SH-SY5Y (cell line): ENCODE results near the gene PGA3.
"Not testable (repeated sequence)": the region's sequence is repeated elsewhere in the genome, so short reads cannot be mapped to it uniquely, and the experiment has no call there.

ENCODE experiments used
- GATA2 ChIP-seq: IDR thresholded peaks from 2 replicates; pipeline ENCODE4 v1.6.1; 2011; ENCODE audit warnings: mild to moderate bottlenecking, low read depth, low read length
- GATA3 ChIP-seq: IDR thresholded peaks from 2 replicates; pipeline ENCODE4 v1.6.1; 2011; ENCODE audit warnings: low read depth, mild to moderate bottlenecking, low read length, moderate library complexity

The PGA3 gene

GRCh38 chr11:61202950-61203746, at the start of gene PGA3:
Gene PGA3 (plus strand): TSS chr11:61203515. CDS start chr11:61203565, 50 bp downstream.
- TF ChIP-seq GATA2, GATA3: not testable (repeated sequence)

- TF ChIP-seq GATA3: no peak
- no peak for TF ChIP-seq GATA2
These were observed 49.7 kb upstream of the PGA3 start for GRCh38 chr11:61153593-61154095.

DNA sequence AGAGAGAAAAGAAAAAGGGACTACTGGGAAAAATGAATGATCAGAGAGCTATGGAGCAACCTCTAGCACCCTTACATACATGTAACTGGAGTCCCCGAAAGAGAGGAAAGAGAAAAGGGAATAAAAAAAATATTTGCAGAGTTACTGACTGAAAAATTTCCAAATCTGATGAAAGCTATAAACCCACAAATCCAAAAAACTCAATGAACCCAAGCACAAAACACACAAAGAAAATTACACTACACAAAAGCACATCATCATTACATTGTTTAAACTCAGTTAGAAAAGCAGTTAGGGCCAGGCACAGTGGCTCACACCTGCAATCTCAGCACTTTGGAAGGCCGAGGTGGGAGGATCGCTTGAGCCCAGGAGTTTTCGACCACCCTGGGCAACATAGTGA, 48.8 kb upstream of the PGA3 start:
- no peak for TF ChIP-seq GATA3
- no peak for TF ChIP-seq GATA2

DNA sequence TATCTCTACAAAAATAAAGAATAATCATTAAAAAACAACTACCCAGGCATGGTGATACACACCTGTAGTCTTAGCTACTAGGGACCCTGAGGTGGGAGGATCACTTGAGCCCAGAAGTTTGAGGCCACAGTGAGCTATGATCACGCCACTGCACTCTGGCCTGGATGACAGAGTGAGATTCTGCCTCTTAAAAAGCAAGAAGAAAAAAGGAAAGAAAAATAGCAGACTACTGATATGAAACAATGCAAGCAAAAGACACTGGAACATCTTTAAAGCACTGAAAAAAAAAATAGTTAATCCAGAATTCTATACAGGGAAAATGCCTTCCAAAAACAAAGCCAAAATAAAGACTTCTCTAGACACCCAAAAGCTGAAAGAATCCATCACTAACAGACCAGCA, 48.0 kb upstream of the PGA3 start:
- TF ChIP-seq GATA2: no peak
- TF ChIP-seq GATA3: no peak

DNA sequence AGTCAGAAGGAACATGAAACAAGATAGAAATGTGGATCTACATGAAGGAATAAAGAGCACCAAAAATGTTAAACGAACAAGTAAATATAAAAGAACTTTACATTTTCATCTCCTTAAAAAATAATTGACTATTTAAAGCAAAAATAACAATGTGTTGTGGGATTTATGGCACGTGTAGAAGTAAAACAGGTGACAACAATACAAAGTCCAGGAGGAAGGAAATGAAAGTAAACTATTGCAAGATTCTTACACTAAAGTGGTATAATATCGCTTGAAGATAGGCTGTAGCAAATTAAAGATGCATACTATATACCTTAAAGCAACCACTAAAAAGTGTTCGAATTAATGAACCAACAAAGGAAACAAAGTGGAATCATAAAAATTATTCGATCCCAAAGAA, 47.6 kb upstream of the PGA3 start:
- TF ChIP-seq GATA2: no peak
- TF ChIP-seq GATA3: no peak

DNA sequence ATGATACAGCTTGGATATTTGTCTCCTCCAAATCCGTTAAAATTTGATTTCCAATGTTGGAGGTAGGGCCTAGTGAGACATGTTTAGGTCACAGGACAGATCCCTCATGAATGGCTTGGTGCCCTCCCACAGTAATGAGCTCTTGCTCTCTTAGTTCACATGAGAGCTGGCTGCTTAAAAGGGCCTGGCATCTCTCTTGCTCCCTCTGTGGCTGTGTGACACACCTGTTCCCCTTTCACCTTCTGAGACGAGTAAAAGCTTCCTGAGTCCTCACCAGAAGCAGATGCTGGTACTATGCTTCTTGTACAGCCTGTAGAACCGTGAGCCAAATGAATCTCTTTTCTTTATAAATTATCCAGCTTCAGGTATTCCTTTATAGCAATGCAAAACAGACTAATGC, 45.6 kb upstream of the PGA3 start:
- TF ChIP-seq GATA3: no peak
- TF ChIP-seq GATA2: no peak

DNA sequence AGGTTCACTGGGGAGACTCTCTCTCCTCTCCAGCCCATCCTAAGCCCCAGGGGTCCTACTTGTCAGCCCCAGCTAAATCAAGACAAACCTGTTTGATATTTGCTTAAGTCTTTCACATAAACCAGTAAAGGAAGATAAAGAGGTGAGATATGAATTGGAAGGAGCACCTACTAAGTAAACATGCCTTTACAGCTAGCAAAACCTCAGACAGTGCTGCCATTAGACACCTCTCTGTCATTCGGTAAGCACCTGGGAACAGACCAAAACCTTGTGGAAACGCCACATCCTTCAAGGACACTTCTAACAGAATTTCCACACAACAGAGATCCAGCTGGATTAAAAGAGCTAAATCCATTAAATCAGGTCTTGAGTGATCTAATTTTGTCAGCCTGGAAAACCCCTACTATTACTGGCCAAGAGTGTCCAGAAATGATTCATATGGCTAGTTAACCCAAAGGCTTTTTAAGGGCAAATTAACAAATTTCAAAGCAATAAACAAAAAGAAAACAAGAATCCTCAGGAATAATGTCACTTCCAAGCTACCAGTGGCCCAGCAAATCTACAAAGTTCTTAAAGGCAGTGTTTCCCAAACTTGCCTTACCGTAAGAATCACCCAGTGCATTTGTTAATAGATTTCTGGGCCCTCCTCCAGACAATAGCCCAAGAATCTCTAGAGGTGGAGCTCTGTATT, 44.5 kb upstream of the PGA3 start:
- TF ChIP-seq GATA3: no peak
- TF ChIP-seq GATA2: no peak

DNA sequence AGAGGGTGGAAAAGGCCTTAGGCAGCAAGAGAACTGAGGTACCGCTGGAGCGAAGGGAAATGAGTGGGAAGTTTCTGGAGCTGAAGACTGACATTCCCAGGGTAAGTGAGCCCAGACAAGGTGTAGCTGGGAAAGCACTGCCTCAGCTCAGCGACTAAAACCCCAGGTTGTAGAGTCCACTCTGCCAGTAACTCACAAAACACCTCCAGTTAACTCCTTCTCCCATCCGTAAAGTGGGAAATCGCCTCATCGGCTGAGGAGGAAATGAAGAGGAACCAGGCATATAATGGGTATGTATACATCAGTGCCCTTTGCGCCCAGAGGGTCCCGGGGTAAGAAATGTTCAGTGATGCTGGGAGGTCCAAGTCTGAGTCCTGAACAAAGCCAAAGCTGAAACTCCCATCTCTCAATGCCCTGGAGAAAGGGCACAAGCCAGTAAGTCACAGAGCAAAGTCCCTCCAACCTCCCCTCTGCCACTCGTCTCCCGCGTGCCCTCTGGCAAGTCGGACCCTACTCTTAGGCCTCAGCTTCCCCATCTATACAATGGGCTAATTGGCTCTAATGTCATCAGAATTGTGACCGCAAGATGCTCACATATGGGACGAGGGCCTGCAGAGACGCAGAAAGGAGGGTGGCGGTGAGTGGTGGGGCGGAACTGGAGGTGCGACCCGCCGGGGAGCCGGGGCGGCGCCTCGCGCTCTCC, 42.7 kb upstream of the PGA3 start:
- TF ChIP-seq GATA2: no peak
- TF ChIP-seq GATA3: no peak

DNA sequence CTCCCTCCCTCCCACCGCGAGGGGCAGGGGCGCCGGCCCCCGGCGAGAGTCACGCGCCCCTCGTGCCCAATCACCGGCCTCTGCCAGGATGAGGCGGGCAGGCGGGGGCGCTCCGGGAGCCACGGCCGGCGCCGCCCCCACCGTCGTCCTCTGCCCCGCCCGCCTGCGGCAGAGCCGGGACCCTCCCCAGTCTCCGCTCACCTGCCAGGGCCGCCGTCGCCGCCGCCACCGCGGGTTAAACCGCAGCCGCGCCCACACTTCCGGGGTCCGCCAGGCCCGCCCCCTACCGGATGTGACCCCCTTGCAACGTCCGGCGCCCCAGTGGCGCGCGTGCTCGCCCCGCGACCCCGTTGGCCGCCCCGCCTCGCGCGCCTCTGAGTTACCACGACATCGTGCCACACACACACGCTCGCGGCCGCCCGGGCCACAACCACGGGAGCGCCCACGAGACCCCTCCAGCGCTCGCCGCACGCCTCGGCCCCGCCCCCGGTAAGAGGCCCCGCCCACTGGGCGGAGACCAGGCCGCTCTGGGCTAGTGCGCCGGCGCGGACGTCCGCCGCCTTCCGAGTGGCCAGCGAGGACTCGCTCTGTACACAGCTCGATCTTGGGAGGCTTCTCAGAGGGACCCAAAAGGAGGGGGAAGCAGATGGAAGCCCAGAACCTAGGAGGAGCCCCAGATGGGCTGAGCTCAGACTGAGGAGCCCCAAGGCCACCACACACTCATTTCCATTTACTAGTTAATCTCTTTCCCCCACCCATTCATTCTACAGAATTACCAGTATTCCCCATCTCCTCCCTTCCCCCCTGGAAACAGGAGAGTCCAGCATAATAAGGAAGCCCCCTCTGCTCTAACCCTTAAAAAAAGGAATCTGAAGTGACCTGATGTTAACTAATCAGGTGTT, 41.9 kb upstream of the PGA3 start, which contains the start of gene VPS37C:
TSS of gene VPS37C (minus strand) at position 237 of the 902 bp plus-strand sequence. CDS start 22,597 bp downstream, outside the sequence.
- TF ChIP-seq GATA2 (no peak), GATA3 (no peak)

DNA sequence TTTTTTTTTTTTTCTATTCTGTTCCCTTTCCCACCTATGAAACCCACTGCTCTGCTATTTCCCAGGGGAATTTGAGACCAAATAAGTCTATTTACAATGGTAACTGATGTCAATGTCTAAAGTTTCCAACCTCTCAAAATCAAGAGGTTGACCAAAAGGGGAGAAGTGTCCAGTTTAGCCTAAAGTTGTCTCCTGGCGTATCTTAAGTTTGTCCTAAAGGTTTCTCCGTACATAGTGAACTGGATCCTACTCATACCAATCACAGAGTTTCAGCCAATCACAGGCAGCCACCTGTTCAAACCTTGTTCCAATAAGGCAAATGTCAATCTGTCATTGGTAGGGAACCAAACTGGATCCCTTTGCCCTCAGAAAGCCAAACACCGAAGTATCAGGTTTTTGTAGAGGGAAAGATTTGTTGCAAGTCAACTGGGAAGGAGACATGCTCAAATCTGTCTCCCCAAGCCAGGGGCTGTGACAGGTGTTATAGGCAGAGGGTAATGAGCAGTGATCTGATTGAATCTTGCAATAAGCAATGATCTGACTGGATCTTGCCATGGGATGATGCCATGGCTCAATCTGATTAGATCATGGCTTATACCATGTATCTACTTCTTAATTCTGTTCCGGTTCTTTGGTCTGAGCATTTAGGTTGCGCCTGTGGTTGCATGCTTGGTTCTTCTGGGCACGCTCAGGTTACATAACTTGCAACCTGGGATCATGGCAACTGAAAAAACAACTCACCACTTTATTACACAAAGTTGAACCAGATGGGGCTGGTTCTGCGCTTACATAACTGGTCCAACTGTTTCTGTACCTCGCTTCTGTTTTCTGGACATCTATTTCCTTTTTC, 41.0 kb upstream of the PGA3 start:
- TF ChIP-seq GATA2 (no peak), GATA3 (no peak)

DNA sequence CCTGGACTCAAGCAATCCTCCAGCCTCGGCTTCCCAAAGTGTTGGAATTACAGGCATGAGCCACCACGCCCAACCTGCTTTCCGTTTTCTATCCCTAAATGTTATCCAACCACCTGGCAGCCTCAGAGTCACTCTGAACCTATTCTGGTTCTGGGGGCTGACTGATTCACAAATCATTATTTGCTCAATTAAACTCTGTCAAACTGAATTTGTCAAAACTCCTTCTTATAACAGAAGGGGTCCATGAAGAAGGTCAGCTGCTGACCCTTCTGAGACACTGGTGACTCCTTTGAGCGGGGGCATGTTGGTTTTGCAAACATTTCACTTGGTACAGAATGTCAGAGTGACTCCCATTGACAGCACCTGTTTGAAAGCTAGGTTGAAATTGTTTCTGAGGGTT, 40.3 kb upstream of the PGA3 start:
- TF ChIP-seq GATA2 (no peak), GATA3 (no peak)
